Frontal cortex (tissue), 4 donors: ENCODE measurements around the gene NPAS2. TPM values are rescaled to one million over a fixed set of nuclear protein-coding genes. Genes with fewer than 3 reads are reported as not detected.

ENCODE experiments used
- DNase-seq, 2 donors: peaks; one replicate each; pipeline ENCODE4 v3.0.0; 2012; ENCODE audit warnings: low spot score in 2 of 2
- FAIRE-seq: peaks from 2 replicates; lab custom pipeline; 2012; peaks lifted over from hg19 to GRCh38; lab: Jason Lieb, UNC
- total RNA-seq: library from RNA; depleted of rRNA; stranded (reverse); fragments of >200 nt; gene quantifications from one replicate; pipeline ENCODE4 v1.2.3, GENCODE V29; 2014
- donor health status: control.
- donor health status: control.
- donor health status: control.

The NPAS2 gene
- total RNA-seq, 1 donor from 2014 or later, result 6.5 TPM

- DNase-seq (no peak), FAIRE-seq (no peak)
Measured at GRCh38 chr2:100976645-100977391, 156.9 kb downstream of the NPAS2 start.

- FAIRE-seq, result no peak
- no peak for DNase-seq
Measured at GRCh38 chr2:100977511-100977910, 157.6 kb downstream of the NPAS2 start.

DNA sequence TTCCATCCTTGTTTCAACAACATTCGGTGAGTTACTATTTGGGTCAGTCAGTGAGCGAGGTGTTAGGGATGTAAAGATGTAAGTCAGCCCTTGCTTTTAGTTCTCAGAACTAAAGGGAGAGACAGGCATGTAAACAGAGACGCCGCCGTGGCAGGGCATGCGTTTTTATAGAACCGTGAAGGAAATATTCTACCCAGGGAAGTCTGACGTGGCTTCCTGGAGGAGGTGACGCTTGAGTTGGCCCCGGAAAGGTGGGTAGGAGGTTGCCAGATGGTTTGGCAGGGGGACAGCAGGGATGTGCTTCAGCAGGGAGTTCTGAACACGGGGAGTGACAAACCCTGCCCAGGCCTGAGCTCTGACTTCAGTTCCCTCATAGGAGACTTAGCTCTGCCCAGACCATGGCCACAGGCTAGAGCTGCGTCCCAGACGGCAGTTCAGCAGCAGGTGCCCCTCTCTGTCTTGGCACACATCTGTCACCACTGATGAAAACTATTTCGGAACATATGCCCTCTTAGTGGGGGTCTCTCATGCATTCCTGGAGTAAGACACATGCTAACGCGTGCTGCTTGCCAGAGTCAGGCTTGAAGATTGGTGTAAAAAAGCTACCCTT, 158.7 kb downstream of the NPAS2 start:
- DNase-seq, result no peak

GRCh38 chr2:100980046-100980445, 160.1 kb downstream of the NPAS2 start:
- no peak for DNase-seq
- FAIRE-seq, result no peak

More for the DNA sequence above, 158.7 kb downstream of the NPAS2 start:
- FAIRE-seq, result no peak

- no peak for FAIRE-seq
Measured at GRCh38 chr2:100981011-100981410, 161.1 kb downstream of the NPAS2 start.

DNA sequence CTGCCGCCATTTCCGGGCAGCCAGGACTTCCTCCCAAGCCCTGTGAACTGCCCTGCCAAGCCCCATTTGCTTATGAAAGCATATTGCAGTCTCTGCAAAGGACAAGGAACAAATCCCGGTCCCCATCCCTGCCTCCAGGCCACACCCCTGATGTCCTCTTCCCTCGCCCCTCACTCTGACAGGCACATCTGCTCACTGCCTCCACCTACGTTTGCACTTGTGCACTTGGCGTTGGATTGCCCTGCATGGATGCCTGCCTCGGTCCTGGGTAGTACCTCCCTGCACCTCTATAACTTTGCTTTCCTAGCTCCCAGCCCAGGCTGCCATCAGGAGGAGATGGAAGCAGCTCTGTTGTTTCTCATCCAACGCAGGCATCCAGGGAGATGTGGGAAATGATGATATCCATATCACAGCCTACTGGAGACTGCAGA, 162.5 kb downstream of the NPAS2 start:
- FAIRE-seq (no peak), DNase-seq (no peak)

More at GRCh38 chr2:100981011-100981410, 161.1 kb downstream of the NPAS2 start:
- no peak for DNase-seq

- DNase-seq (no peak), FAIRE-seq (no peak)
Measured at GRCh38 chr2:100983201-100983600, 163.3 kb downstream of the NPAS2 start.

DNA sequence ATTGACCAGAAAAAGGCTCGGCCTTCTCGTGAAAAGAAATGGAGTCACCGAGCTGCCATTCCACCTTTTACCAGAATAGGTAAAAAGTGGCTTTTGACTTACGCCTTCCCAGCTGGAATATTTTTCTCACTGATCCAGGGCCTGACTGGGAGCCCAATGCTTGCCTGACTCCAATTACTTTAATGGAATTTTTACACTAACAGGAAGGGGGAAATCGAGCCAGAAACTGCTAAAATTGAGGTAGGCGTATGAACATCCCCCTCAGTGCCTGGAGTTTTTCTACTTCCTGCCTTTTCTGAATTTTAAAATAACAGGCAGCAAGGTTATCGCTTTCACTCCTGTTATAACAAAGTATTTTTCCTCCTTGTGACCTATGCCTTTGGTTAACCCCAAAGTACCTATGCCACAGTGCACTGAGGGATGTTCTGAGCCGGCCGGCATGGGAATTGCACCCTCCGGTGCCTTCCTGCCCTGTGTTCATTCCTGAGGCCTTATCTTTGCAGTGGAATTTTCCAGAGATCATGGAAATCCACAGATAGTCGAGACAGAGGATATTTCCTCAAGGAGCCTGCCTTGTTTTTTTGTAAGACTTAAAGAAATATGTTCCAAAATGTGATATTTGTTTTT, 163.9 kb downstream of the NPAS2 start:
- no peak for FAIRE-seq
- DNase-seq, result no peak

DNA sequence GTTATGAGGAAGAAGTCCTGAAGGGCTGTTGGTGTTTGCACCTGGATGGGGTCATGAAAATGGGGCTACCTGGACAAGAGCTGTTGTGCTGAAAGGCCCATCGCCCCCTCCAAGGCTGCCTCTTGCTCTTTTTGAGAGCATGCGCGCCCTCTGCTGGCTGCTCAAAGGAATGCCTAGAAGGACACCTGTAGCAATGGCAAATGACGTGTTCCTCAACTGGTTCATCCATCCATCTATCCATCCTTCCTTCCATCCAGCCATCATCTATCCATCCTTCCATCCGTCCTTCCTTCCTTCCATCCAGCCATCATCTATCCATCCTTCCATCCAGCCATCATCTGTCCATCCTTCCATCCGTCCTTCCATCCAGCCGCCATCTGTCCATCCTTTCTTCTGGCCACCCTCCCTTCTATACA, 165.0 kb downstream of the NPAS2 start:
- peak; percentile 61 to 78 for DNase-seq
- FAIRE-seq, result no peak

GRCh38 chr2:100986157-100986556, 166.2 kb downstream of the NPAS2 start:
- FAIRE-seq (no peak), DNase-seq (no peak)

DNA sequence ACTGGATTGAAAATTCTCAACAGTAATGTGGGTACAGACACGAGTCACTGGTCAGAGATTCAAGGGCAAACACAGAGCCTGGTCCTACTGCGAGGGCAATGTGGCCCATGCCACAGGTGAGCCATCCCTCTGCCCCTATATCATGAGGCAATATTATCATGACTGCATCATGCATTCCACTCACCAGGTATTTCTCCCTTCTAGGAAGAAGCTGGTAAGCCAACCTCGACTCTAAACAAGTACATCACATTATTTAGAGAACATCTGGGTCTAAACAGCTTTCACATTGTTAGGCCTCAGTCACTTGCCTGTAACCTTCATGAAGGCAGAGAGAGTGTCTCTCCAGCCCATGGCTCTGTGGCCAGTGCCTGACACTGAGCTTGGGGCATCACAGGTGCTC, 167.6 kb downstream of the NPAS2 start:
- FAIRE-seq (no peak), DNase-seq (no peak)

GRCh38 chr2:100987974-100988373, 168.0 kb downstream of the NPAS2 start:
- DNase-seq, result no peak
- FAIRE-seq, result no peak

DNA sequence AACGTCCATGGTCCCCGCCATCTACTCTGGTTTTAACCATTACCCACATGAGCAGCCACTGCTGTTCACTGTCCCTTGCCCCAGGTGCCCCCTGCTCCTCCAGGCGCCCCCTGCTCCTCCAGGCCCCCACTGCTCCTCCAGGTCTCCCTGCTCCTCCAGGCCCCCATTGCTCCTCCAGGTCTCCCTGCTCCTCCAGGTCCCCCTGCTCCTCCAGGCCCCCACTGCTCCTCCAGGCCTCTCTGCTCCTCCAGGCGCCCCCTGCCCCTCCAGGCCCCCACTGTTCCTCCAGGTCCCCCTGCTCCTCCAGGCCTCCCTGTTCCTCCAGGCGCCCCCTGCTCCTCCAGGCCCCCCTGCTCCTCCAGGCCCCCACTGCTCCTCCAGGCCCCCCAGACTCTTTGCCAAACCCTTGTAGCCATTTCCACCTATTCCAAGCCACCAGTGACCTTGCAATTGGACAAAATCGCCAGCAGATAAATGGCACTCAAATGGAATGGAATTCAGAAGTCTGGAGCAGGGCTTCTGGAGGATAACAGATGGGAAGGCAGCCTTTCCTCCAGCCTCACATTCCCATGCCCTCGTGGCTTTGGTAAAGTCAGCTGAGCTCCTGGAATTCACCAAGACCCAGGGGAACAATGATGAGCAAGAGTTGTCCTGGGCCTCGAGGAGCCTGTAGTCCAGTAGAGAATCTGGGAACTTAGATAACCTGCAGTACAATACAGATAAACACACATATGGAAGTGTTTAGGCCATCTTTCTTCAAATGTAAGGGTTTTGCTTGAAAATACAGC, 168.9 kb downstream of the NPAS2 start:
- no peak for DNase-seq
- FAIRE-seq, result no peak

GRCh38 chr2:100989666-100990065, 169.7 kb downstream of the NPAS2 start:
- no peak for DNase-seq
- no peak for FAIRE-seq

- FAIRE-seq (no peak), DNase-seq (no peak)
Measured at GRCh38 chr2:100990166-100990565, 170.2 kb downstream of the NPAS2 start.

- DNase-seq (no peak), FAIRE-seq (no peak)
Measured at GRCh38 chr2:100990650-100991403, 170.9 kb downstream of the NPAS2 start.

DNA sequence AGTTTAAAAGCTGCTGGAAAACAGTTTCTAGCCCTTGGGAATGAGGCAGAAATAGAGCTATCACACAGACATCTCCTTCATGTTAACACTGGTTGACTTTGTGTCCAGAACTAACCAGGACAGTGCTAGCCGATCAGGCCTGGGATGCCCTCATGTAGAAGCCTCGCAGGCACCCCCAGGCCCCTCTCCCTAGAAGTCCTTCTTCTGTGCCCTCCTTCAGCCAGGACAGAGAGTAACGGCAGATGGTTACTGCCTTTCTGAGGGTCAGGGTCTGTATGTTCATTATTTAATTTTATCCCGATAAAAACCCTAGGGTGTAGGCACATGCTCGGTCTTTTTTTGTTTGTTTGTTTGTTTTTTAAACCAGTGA, 171.4 kb downstream of the NPAS2 start:
- DNase-seq (no peak), FAIRE-seq (no peak)

DNA sequence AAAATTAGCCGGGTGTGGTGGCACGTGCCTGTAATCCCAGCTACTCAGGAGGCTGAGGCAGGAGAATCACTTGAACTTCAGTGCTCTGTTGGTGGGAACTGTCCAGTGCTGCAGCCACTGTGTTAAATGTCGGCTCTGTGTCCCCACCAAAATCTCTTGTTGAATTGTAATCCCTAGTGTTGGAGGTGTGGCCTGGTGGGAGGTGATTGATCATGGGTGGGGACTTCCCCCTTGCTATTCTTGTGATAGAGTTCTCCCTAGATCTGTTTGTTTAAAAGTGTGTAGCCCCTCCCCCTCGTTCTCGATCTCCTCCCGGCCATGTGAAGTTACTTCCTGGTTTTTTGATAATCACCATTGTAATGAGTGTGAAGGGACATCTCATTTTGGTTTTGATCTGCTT, 172.3 kb downstream of the NPAS2 start:
- FAIRE-seq (no peak), DNase-seq (no peak)

DNA sequence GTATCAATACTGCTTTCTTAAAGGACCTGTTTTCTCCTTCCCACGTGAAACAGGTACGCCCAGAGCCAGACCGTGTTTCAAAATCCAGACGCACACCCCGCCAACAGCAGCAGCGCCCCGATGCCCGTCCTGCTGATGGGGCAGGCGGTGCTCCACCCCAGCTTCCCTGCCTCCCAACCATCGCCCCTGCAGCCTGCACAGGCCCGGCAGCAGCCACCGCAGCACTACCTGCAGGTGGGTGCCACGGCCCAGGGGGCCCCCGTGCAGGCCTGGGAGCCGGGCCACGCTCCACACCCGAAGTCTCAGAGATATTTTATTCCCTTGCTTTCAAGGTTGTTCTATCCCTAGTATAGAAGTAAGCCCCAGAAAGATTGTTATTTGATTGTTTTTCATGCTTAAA, 173.4 kb downstream of the NPAS2 start:
- FAIRE-seq, result no peak

More for the DNA sequence above, 173.4 kb downstream of the NPAS2 start:
- no peak for DNase-seq
